ENCODE measurements around the gene SH3D19.

Gene SH3D19

DNA sequence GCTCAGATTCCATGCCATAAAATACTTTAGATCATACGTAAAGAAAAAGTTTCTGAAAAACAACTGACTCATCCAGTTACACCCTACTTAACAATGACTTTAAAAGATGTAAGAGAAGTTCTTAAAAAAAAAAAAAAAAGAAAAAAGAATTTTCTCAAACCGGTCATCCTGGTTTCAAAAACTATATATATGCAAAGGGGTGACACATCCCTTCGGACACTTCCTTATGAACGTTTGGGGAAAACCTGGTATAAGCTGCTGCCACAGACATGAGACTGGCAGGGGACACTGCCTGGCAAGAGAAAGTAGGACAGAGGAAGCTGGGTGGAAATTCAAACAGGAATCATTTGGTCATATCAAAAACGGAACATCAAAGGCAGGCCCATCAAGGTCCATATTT lies 129.6 kb downstream of the SH3D19 start:
- Mint-ChIP-seq H3K27me3 (ENCODE audit: low read depth) (no peaks in the 10 kb centered on the region), H3K27ac (no peak overlapping the region), H3K4me3 (no peak overlapping the region), H3K36me3 (ENCODE audit: low read depth) (no peaks in the 10 kb centered on the region), H3K4me1 (ENCODE audit: low read depth) (no peaks in the 10 kb centered on the region), H3K9me3 (no peaks in the 10 kb centered on the region)
- no peak for DNase-seq (ENCODE audit: low spot score)

- Mint-ChIP-seq H3K27me3 (ENCODE audit: low read depth) (no peaks in the 10 kb centered on the region), H3K4me1 (ENCODE audit: low read depth) (no peaks in the 10 kb centered on the region), H3K9me3 (peaks cover 3% of the 10 kb centered on the region), H3K4me3 (no peak overlapping the region), H3K27ac (no peak overlapping the region), H3K36me3 (ENCODE audit: low read depth) (no peaks in the 10 kb centered on the region)
- DNase-seq (ENCODE audit: low spot score), result no peak
Measured at GRCh38 chr4:151193414-151193813, 132.0 kb downstream of the SH3D19 start.

DNA sequence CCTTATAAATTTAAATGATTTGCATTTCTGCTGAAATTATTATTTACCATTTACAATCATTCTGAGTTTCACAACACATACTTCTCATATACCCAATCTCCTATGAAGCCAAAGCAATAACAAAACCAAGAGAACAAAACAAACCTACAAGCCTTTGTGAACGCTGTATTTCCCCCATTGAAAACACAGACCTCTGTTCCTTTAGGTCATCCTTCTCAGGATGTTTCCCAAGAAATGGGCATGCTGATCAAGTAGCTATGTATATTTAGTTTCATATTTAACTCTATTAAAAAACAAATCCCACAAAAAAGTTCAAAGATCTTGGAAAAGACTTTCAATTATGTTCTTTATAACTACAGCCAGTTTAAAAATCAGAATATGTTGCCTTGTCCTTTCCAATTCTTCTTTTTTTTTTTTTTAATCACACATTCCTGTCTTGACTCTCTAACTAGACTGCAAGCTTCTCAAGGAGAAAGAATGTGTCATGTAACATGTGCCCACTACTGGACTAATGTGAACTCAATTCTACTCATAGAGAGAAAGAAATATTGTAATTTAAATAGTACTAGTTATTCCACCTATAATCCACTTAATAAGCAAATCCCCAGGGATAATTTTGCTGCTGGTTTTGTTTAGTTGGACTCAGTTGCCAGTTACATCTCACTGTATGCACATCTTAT lies 132.7 kb downstream of the SH3D19 start:
- H3K9me3 Mint-ChIP-seq, result peaks cover 3% of the 10 kb centered on the region
- H3K27me3 Mint-ChIP-seq (ENCODE audit: low read depth), result no peaks in the 10 kb centered on the region
- no peak overlapping the region for H3K4me3 Mint-ChIP-seq
- H3K4me1 Mint-ChIP-seq (ENCODE audit: low read depth), result no peaks in the 10 kb centered on the region
- H3K27ac Mint-ChIP-seq, result no peak overlapping the region
- DNase-seq (ENCODE audit: low spot score), result no peak
- no peaks in the 10 kb centered on the region for H3K36me3 Mint-ChIP-seq (ENCODE audit: low read depth)

GRCh38 chr4:151184523-151185458 lies 140.6 kb downstream of the SH3D19 start:
- no peak overlapping the region for H3K4me3 Mint-ChIP-seq
- H3K27ac Mint-ChIP-seq, result no peak overlapping the region
- peaks cover 3% of the 10 kb centered on the region for H3K27me3 Mint-ChIP-seq (ENCODE audit: low read depth)
- no peak for DNase-seq (ENCODE audit: low spot score)
- H3K9me3 Mint-ChIP-seq, result peaks cover 3% of the 10 kb centered on the region
- no peaks in the 10 kb centered on the region for H3K36me3 Mint-ChIP-seq (ENCODE audit: low read depth)
- H3K4me1 Mint-ChIP-seq (ENCODE audit: low read depth), result no peaks in the 10 kb centered on the region

DNA sequence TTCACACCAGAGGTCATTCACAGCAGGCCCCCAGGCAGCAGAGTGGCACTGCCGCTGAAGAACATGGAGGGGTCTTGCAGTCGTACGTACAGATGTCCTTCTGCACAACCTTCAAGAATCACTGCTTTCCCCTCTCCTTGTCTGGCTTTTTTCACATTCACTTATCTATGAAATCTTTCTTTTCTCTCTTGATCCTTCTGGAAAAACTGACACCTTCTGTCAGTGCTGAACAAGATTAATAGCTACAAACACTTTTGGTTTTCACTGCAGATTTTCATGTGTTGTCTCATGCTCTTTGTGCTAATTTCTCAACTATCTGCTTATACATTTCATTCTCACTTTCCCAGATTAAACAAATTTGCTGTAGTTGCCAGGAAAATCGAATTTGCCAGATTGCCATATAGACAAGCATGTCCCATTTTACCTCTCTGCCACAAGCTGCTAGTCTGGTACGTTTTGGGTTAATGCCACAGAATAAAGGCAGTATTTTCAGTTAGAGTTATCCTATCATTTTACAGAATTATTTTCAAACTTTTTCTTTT lies 142.9 kb downstream of the SH3D19 start:
- H3K27me3 Mint-ChIP-seq (ENCODE audit: low read depth), result peaks cover 5% of the 10 kb centered on the region
- H3K4me1 Mint-ChIP-seq (ENCODE audit: low read depth), result no peaks in the 10 kb centered on the region
- no peaks in the 10 kb centered on the region for H3K9me3 Mint-ChIP-seq
- H3K27ac Mint-ChIP-seq, result no peak overlapping the region
- H3K36me3 Mint-ChIP-seq (ENCODE audit: low read depth), result no peaks in the 10 kb centered on the region
- no peak for DNase-seq (ENCODE audit: low spot score)
- no peak overlapping the region for H3K4me3 Mint-ChIP-seq

DNA sequence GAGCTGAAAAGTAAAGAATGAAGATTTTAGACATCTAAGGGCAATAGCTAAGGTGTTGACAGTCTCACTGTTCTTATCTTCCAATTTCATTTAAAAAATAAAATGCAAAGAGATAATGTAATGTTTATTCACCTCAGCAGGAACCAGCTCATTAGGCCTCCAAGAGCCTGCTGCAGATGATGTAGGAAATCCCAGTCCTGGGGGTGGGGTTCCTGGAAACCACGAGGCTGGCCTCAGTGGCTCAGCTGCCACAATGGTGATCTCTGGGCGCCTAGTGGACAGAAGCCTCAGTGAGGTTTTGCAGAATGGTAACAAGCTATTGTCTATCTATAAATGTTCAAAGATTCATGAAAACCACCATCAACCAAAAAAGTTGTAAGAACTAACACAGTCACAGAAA lies 148.7 kb downstream of the SH3D19 start:
- H3K36me3 Mint-ChIP-seq (ENCODE audit: low read depth), result no peaks in the 10 kb centered on the region
- H3K9me3 Mint-ChIP-seq, result no peaks in the 10 kb centered on the region
- DNase-seq (ENCODE audit: low spot score), result no peak
- H3K4me3 Mint-ChIP-seq, result no peak overlapping the region
- H3K4me1 Mint-ChIP-seq (ENCODE audit: low read depth), result no peaks in the 10 kb centered on the region
- H3K27ac Mint-ChIP-seq, result no peak overlapping the region
- H3K27me3 Mint-ChIP-seq (ENCODE audit: low read depth), result peaks cover 7% of the 10 kb centered on the region

DNA sequence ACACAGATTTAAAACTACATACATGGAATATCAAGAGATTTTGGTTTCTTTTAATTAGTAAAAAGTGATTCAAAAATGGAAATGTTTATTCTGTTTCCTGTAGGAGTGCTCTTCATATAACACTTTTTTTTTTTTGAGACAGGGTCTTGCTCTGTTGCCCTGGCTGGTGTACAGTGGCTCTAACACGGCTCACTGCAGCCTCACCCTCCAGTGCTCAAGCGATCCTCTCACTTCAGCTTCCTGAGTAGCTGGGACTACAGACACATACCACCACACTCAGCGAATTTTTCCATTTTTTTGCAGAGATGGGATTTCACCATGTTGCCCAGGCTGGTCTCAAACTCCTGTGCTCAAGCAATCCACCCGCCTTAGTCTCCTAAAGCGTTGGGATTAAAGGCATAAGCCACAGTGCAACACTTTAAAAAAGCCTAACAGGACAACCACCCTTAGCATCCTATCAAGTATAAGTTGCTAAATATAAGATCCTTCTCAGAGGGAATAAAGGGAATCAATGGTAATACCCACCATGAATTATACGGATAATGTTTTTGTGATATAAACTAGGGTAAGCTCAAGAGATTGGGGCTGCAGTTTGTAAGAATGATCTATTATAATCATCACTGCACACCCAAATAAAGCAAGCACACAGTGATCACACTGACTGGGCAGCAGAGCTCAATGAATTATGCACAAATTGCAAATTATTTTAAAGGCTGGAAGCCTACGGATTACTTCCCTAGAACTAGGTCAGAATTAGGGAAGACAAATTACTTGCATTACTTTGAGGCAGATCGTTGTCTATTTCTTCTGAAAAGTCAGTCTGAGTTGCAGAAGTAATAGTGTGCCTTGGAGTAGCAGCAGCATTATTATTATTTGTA lies 149.4 kb downstream of the SH3D19 start:
- Mint-ChIP-seq H3K27me3 (ENCODE audit: low read depth) (peaks cover 7% of the 10 kb centered on the region), H3K4me1 (ENCODE audit: low read depth) (no peaks in the 10 kb centered on the region), H3K4me3 (no peak overlapping the region), H3K9me3 (no peaks in the 10 kb centered on the region), H3K36me3 (ENCODE audit: low read depth) (no peaks in the 10 kb centered on the region), H3K27ac (no peak overlapping the region)
- DNase-seq (ENCODE audit: low spot score), result no peak

- H3K27me3 Mint-ChIP-seq (ENCODE audit: low read depth), result peaks cover 7% of the 10 kb centered on the region
- no peaks in the 10 kb centered on the region for H3K9me3 Mint-ChIP-seq
- no peaks in the 10 kb centered on the region for H3K36me3 Mint-ChIP-seq (ENCODE audit: low read depth)
- no peak overlapping the region for H3K27ac Mint-ChIP-seq
- no peak overlapping the region for H3K4me3 Mint-ChIP-seq
- DNase-seq (ENCODE audit: low spot score), result no peak
- no peaks in the 10 kb centered on the region for H3K4me1 Mint-ChIP-seq (ENCODE audit: low read depth)
Measured at GRCh38 chr4:151175233-151175632, 150.2 kb downstream of the SH3D19 start.

- no peaks in the 10 kb centered on the region for H3K4me1 Mint-ChIP-seq (ENCODE audit: low read depth)
- H3K27me3 Mint-ChIP-seq (ENCODE audit: low read depth), result peaks cover 7% of the 10 kb centered on the region
- no peak overlapping the region for H3K4me3 Mint-ChIP-seq
- H3K27ac Mint-ChIP-seq, result no peak overlapping the region
- H3K9me3 Mint-ChIP-seq, result no peaks in the 10 kb centered on the region
- no peaks in the 10 kb centered on the region for H3K36me3 Mint-ChIP-seq (ENCODE audit: low read depth)
- DNase-seq (ENCODE audit: low spot score), result no peak
Measured at GRCh38 chr4:151174784-151175183, 150.6 kb downstream of the SH3D19 start.

- H3K27me3 Mint-ChIP-seq (ENCODE audit: low read depth), result peaks cover 6% of the 10 kb centered on the region
- no peak overlapping the region for H3K4me3 Mint-ChIP-seq
- no peak overlapping the region for H3K27ac Mint-ChIP-seq
- no peaks in the 10 kb centered on the region for H3K36me3 Mint-ChIP-seq (ENCODE audit: low read depth)
- no peaks in the 10 kb centered on the region for H3K4me1 Mint-ChIP-seq (ENCODE audit: low read depth)
- no peaks in the 10 kb centered on the region for H3K9me3 Mint-ChIP-seq
- DNase-seq (ENCODE audit: low spot score), result no peak
Measured at GRCh38 chr4:151173871-151174270, 151.5 kb downstream of the SH3D19 start.

GRCh38 chr4:151169900-151170299 lies 155.5 kb downstream of the SH3D19 start:
- no peak for DNase-seq (ENCODE audit: low spot score)
- Mint-ChIP-seq H3K36me3 (ENCODE audit: low read depth) (no peaks in the 10 kb centered on the region), H3K4me1 (ENCODE audit: low read depth) (no peaks in the 10 kb centered on the region), H3K27me3 (ENCODE audit: low read depth) (peaks cover 7% of the 10 kb centered on the region), H3K27ac (no peak overlapping the region), H3K9me3 (no peaks in the 10 kb centered on the region), H3K4me3 (no peak overlapping the region)

DNA sequence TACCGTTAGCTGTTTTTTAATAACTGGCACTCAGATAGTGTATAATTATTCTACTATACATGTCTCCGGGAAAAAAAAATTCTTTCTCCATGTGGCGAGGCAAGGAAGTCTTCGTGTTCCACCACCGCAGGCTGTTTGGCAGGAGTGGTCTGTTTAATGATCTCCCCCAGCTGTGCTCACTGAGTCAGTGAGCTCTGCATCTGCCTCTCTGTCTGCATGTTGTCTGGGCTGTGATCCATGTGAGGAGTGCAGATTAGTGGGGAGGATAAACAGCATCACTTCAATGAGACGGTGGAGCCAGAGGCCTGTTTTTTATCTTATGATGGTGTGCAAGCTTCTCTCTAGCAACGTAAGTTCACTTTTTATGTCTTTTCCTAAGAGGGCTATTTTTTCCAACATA lies 156.2 kb downstream of the SH3D19 start:
- Mint-ChIP-seq H3K4me1 (ENCODE audit: low read depth) (no peaks in the 10 kb centered on the region), H3K27ac (no peak overlapping the region), H3K36me3 (ENCODE audit: low read depth) (no peaks in the 10 kb centered on the region), H3K9me3 (no peaks in the 10 kb centered on the region), H3K27me3 (ENCODE audit: low read depth) (peaks cover 4% of the 10 kb centered on the region), H3K4me3 (no peak overlapping the region)
- no peak for DNase-seq (ENCODE audit: low spot score)

DNA sequence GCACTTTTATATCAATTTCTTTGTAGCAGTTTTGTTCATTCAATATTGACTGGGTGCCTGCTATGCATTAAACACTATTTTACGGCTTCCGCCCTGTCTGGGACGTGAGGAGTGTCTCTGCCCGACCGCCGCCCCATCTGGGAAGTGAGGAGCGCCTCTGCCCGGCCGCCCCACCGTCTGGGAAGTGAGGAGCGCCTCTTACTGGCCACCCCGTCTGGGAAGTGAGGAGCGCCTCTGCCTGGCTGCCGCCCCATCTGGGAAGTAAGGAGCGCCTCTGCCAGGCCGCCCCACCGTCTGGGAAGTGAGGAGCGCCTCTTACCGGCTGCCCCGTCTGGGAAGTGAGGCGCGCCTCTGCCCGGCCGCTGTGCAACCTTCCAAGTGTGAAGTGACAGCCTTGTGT lies 157.8 kb downstream of the SH3D19 start:
- H3K36me3 Mint-ChIP-seq (ENCODE audit: low read depth), result no peaks in the 10 kb centered on the region

More for the DNA sequence above, 157.8 kb downstream of the SH3D19 start:
- Mint-ChIP-seq H3K9me3 (no peaks in the 10 kb centered on the region), H3K4me3 (no peak overlapping the region), H3K27me3 (ENCODE audit: low read depth) (peaks cover 3% of the 10 kb centered on the region), H3K4me1 (ENCODE audit: low read depth) (no peaks in the 10 kb centered on the region), H3K27ac (no peak overlapping the region)
- DNase-seq (ENCODE audit: low spot score), result no peak

All from T-helper 2 cell treated with Interferon-gamma antibody and Interleukin-4, amounts not matched to agents 5 μg/mL and 100 μg/mL, for 36 hours (primary cell).